Measurements from ENCODE around the gene POLR1G.
A peak's percentile ranks its signal among the peaks of the same experiment; 100 is the strongest.
"Not testable (repeated sequence)": the region's sequence is repeated elsewhere in the genome, so short reads cannot be mapped to it uniquely, and the experiment has no call there.

Gene POLR1G

DNA sequence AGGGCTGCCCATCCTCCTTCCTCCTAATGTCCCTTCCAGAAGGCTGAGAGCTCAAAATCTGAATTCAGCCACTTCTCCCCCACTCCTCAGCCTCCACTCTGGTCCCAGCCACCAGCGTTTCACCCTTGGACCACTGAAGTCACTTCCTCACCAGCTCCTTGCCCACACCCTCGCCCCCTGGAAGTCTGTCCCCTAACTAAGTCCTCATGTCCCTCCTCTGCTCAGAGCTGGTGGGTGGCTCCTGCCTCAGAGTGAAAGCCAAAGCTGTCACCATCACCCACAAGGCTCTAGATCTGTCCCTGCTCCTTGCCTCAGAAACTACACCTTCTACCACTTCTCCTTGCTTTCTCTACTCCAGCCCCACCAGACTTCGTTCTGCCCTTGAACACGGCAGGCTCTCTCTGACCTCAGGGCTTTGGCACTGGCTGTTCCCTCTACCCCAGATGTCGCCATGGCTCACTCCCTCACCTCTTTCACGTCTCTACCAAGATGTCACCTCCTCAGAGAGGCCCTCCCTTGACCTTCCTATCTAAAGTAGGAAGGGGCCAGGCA lies 15.6 kb downstream of the POLR1G start:
- no peak for DNase-seq (ENCODE audit: low read depth)

DNA sequence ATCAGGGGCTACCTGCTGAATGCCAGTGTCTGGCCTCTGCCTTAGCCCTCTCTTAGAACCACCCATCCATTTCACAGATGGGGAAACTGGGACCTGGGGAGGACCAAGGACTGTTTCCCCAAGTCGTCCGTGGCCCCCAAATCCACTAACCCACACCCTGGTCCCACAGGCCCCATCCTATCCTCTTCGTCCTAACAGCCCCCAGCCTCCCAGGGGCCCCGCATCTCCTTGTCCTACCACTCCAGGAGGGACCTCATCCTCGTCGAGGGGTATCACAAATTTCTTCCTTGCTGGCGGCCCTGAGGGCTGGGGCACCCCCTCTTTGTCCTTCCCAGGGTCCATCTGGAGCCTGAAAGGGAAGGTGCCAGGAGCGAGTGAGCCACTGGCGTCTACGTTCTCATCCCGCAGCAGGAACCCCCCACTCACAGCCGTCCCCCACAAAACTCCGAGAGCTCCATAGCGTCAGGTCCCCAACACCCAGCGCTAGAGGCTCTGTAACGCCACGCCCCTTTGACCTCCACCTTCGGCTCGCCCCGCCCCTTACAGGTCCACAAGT lies 16.7 kb downstream of the POLR1G start:
- no peak for DNase-seq (ENCODE audit: low read depth)

DNA sequence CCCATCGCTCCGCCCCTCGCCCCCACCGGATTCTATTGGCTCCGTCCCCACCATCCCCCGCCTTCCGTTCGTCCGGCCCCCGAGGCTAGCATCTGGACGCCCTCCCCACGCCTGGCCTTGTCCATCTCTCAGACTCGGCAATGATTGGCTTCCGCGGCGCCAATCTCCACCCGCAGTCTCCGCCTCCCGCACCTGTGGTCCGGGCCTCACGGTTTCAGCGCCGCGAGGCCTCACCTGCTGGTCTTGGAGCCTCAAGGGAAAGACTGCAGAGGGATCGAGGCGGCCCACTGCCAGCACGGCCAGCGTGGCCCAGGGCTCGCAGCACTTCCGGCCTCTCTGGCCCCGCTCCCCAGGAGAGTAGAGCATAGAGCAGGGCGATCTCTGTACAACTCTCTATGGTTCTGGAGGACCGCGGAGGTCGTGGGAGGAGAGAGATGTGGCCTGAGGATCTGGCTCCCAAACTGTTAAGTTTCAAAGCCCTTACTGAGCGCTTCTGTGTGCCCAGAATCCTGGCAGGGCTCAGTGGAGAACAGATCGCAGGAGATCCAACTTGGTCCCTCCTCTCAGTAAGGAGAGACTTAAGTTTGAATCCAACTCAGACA lies 17.2 kb downstream of the POLR1G start, which contains the start of gene ERCC1:
Gene ERCC1 (minus strand): TSS at position 329 of the 602 bp plus-strand sequence. CDS start 543 bp downstream, outside the sequence.
- peak; percentile 95 for DNase-seq (ENCODE audit: low read depth)

DNA sequence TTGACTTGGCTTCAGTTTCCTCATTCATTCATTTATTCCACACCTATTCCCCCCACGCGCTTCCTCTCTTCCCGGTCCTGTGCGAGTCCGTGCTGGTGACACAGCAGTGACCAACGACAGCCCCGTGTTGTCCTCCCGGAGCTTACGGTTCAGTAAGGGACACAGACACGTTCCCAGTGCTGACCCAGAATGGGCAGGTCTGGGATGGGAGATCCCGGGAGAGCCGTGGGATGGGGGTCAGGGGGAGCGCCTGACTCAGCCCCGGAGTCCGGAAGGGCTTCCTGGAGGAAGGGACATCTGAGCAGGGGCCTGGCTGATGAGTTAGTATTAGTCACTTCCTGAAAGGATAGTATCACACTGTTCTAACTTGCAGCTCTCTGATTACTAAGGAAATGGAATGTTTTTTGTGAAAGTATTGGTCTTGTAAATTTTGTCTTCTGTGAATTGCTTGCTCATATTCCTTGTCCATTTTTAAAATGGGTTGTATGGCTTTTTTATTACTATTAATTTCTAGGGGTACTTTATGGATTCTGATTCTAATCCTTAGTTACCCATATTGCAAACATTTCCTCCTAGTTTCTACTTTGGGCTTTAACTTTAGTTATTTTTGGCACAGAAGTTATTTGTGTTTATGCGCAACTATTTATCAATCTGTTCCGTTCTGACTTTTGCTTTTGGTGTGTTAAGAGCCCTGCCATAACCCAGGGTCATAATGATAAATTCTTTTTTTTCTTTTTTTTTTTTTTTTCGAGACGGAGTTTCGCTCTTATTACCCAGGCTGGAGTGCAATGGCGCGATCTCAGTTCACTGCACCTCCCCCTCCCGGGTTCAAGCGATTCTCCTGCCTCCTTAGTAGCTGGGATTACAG lies 18.0 kb downstream of the POLR1G start:
- peak; percentile 91 for DNase-seq (ENCODE audit: low read depth)

DNA sequence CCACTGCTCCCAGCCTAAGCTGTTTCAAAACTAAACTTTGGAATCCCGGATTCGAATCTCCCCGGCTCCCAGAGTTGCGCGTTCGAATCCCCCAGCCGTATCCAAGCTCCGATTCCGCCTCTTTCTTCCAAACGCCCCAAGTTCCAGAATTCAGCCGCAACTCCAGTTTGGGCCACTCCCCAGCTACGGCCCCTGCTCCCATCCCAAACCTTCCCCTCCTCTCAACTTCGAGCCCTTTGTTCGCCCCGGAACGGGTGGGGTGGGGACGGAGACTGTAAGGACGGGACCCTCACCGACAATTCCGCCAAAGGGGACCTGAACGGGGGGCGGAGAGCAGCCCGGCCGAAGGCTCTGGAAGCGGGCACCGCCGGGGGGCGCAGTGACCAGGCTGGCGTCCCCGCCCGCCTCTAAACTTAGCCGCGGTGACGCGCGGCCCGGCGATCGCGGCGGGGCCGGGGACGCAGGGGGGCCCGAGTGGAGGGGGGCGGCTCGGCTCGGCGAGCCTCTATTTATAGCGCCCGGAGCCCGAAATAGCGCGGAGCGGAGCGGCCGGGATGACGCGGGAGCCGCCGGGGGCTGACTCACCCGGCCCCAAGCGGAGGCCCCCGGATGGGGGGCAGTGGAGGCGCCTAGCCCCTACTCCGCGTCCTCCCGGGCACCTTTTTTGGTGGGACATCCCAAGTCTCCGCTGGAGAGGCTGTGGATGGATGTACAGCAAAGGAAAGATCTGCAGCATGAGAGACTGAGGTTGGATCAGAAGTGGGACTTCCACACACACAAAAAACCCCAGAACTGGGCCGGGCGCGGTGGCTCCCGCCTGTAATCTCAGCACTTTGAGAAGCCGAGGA lies 22.2 kb downstream of the POLR1G start:
- peak; percentile 47 for DNase-seq (ENCODE audit: low read depth)

DNA sequence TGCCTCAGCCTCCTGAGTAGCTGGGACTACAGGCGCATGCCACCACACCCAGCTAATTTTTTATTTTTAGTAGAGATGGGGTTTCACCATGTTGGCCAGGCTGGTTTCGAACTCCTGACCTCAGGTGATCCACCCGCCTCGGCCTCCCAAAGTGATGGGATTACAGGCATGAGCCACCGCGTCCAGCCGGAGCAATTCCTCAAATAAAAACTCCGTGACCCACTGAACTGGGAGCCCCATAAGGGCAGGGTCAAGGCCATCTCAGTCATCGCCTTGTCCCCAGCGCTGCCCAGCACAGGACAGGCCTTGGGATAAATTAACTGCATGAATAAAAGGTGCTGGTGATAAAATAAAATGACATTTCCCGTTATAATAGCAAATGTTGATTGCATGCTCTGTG lies 23.5 kb downstream of the POLR1G start:
- not testable (repeated sequence) for DNase-seq (ENCODE audit: low read depth)

DNA sequence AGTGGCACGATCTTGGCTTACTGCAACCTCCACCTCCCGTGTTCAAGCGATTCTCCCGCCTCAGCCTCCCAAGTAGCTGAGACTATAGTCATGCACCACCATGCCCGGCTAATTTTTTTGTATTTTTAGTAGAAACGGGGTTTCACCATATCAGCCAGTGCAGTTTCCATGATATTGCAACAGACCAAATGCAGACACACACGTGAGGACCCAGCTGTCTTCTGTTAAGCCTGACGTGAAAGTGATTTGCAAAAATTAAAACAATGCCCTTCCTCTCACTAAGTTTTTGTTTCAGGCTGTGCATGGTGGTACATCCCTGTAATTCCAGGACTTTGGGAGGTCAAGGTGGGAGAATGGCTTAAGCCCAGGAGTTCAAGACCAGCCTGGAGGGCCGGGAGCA lies 24.6 kb downstream of the POLR1G start:
- peak; percentile 84 for DNase-seq (ENCODE audit: low read depth)

DNA sequence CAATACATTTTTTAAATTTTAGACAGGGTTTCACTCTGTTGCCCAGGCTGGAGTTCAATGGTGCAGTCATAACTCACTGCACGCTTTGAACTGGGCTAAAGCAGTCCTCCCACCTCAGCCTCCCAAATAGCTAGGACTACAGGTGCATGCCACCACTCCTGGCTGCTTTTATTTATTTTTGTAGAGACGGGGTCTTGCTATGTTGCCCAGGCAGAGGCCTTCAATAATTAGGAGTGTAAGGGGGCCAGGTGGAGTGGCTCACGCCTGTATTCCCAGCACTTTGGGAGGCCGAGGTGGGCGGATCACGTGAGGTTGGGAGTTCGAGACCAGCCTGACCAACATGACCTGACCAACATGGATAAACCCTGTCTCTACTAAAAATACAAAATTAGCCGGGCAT lies 26.1 kb downstream of the POLR1G start:
- not testable (repeated sequence) for DNase-seq (ENCODE audit: low read depth)

DNA sequence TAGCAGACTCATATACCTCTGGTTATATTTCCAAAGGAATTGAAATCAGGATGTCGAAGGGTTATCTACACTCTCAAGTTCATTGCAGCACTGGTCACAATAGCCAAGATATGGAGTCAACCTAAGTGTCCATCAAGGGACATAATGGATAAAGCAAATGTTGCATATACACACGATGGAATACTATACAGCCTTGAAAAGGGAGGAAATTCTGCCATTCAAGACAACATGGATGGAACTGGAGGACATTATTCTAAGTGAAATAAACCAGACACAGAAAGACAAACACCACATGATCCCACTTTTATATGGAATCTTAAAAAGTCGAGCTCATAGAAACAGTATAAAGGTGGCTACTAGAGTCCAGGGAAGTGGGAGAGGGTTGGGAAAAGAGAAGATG lies 30.9 kb downstream of the POLR1G start:
- no peak for DNase-seq (ENCODE audit: low read depth)

DNA sequence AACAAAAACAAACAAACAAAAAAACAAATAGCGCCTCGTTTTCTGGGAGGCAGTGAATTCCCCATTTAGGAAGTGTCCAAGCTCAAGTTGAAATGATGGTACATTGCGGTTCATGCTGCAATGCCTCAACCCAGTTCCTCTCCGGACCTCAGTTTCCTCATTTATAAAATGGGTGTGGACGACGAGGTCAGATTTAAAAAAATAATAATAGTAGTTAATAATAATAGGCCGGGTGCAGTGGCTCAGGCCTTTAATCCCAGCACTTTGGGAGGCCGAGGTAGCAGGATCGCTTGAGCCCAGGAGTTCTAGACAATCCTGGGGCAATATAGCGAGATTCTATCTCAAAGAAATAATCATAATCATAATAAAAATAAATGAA lies 32.7 kb downstream of the POLR1G start:
- no peak for DNase-seq (ENCODE audit: low read depth)

DNA sequence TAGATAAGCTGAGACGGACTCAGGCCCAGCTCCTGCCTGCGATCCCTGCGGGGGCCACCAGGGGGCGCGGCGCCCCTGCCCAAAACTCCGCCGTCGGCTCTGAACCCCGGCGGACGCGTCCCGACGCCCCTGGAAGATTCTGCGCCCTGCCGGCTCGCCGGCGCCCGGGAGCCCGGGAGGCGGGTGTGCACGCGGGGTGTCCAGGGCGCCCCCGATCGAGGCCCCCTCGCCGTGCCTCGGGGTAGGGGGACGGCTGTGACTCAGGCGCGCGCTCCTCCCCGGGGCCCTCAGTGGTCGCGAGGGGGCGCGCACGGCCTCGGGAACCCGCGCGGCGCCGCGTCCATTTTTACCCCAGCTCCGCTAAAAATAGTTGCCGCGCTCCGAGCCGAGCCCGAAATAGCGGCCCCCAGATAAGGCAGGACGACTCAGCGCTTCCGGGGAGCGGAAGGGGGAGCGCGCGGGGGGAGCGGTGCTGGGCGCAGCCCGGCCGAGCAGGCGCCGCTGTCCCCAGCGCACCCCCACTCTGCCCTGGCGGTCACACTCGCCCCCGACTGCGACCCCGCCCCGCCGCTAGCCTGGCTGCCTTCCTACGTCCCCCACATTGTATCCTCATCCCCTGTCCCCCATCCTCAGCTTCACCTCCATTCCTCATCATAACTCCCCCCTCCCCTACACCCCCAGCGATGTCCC lies 33.3 kb downstream of the POLR1G start:
- peak; percentile 79 for DNase-seq (ENCODE audit: low read depth)

DNA sequence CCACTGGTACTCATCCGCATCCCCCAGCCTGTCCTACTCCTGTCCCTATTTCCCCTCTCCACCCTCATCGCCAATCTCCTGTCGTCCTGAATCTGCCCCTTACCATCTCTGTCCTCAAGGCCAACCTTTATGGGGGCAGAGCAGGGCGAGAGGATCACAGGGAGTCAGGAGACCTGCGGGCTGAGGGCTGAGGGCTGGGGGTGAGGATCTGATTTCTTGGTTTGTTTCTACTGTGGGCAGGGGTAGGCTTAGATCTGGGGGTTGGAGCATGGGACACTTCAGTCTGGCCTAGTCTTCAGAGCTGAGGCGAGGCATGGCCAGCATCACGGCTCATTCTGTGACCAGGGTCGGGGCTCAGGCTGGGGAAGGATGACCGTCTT lies 33.8 kb downstream of the POLR1G start:
- DNase-seq (ENCODE audit: low read depth): no peak

DNA sequence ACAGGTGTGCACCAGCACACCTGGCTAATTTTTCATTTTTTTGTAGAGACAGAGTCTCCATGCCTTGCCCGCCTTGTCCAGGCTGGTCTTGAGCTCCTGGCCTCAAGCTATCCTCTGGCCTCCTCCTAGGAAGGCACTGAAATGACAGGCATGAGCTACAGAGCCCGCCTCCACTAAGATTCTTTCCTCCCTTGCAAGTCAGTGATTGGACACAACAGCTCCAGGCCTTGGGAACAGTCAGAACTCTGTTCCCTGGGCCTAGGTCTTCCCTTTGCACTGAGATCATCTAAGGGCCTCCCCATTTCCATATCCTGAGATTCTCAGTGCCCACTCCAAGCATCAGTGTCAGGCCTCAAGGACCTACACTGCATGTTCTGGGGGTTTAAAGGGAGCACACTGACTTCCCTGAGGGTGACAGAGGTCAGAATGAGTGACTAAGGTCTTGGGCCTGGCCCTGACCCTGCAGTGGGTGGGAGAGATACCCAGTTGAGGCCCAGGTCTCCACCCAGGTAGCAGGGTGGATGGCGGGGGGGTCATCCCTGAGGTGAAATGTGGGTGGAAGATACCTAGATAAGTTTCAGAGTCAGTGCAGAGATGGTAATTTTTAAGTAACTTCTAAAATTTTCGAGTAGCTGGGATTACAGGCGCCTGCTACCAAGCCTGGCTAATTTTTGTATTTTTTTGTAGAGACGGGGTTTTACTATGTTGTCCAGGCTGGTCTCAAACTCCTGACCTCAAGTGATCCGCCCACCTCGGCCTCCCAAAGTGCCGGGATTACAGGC lies 34.6 kb downstream of the POLR1G start:
- peak; percentile 36 for DNase-seq (ENCODE audit: low read depth)

DNA sequence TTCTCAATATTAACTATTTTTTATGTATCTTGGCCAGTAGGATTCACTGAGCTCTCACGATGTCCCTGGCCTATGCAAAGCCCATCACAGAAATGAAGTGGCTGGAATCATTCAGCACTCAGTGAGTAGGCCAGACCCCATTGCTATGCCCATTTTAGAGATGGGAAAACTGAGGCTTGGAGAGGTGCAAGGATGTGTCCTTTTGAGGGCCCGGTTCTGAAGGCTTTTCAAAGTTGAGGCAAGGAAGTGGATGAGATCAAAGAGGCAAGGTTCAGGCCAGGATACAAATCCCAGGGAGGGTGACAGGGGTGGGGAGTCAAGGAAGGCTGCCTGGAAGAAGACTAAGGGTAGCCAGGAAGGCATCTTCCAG lies 35.9 kb downstream of the POLR1G start:
- DNase-seq (ENCODE audit: low read depth): no peak

DNA sequence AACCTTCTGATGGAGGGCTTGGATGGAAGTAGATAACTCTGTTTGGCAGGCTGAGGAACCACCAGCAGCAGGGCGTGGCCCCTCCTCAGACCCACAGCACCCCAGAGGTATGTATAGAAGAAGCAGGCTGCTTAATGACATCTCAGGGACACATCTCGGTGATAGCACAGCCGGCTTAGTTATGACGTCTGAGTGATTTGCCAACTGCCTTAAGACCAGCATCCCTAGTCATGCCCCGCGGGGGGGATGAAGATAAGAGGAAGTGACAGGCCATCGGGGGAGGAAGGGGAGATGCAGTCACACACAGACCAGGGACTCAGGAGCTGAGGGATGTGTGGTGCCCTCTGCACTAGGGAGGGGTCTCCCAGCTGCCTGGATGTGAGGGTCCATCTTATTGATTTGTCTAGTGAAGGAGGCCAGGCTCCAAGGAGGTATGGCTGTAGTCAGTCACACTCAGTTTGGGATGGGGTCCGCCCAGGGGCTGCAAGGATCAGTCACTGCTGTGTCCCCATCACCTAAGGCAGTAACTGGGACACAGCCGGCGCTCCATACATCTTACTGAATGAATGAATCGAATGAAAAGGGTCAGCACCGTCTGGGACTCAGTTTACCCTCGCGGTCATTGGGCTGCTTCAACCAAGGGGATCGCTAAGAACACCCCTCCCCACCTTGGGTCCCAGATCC lies 36.5 kb downstream of the POLR1G start:
- peak; percentile 44 for DNase-seq (ENCODE audit: low read depth)

DNA sequence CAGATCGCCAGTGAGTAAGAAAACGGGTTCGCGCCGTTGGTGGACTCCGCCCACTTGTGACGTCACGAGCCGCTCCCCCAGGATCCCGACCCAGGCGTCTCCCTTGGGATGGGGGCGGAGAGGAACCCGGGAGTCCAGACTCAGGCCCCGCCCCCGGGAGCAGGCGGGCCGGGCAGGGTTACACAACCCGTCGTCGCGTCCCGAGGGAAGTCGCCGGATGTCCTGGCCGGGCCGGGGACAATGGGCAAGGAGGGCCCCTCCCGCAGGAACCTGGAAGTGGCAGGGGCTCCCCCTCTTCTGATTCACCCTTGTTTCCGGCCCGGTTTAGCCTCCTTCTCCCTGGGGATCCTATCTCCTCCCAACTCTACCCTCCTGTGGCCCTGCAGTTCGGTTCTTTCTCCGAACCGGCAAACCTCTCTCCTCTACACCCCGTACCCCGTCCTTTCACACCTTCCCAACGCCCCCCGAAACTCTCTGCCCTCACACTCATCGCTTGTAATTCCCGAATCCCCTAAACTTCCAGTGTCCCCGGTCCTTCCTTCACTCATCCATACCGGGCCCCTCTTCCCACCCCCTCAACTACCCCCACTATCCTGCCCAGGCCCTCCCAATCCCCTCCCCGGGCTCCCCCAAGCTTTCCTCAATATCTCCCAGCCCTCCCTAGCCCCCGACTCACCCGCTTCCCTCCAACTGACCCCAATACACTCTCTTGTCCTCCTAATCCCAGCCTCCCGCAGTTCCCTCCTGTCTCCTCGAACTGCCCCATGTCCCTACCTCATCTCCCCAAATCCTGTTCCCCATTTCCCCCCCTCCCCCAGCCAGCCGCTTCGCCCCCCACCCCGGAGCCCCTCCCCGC lies 37.2 kb downstream of the POLR1G start:
- peak; percentile 94 for DNase-seq (ENCODE audit: low read depth)

DNA sequence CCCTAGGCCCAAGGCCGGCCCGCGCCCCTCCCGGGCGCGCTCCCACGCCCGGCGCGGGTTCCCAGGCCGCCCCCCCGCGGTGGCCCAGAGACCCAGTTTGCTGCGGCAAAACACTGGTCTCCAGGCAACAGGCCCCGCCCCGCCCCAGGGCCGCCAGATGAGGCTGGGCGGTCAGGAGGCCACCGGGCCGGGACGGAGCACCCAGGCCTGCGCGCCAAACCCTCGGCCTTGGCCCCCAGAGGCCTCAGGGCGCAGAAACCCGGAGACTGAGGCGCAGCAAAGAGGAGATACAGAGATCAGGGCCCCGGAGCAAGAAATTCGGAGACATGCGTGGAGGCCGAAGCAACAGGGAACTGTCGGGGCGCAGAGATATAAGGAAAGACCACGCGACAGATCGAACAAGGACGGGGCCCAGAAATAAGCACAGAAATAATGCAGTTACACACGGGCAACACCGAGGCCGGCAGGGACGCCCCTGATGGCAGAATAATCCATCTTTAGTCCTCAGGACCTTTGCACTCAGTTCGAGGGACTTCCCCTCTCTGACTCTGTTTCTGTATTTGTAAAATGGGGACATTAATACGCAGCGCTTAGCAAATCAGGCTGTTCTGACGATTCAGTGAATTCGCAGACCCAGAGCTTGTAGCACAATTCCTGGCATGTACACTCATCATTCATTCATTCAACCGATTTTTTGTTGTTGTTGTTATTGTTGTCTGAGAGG lies 38.0 kb downstream of the POLR1G start:
- peak; percentile 90 for DNase-seq (ENCODE audit: low read depth)

DNA sequence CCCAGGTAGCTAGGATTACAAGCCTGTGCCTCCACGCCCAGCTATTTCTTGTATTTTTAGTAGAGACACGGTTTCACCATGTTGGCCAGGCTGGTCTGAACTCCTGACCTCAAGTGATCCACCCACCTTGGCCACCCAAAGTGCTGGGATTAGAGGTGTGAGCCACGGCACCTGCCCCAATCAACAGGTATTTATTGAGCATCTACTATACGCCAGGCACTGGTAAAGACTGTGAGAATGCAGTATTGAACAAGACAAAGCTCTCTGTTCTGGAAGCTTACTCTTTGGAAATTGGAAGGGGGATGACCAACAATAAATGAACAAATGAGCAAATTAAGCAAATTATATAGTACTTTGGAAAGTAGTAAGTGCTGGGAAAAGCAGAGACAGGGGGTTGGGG lies 38.7 kb downstream of the POLR1G start:
- no peak for DNase-seq (ENCODE audit: low read depth)
